Endothelial cell of umbilical vein (primary cell): ENCODE results near the gene CCNY. TPM values are rescaled to one million over a fixed set of nuclear protein-coding genes. Genes with fewer than 3 reads are reported as not detected.
"Not testable (repeated sequence)": the region's sequence is repeated elsewhere in the genome, so short reads cannot be mapped to it uniquely, and the experiment has no call there.

Experiments
- BruUV-seq: library from RNA; stranded (reverse); fragments of 400-500 nt; replicated peaks from 2 replicates; lab custom pipeline; 2021; lab: Mats Ljungman, UMichigan
- CTCF ChIA-PET: fragments of 300-600, 350-600 bp; sonication (Branson Sonifier 250); formaldehyde crosslinking; loops from one replicate; lab custom pipeline; 2021; ENCODE audit warnings: antibody characterized with exemption, inconsistent platforms; lab: Charles Lee
- POLR2A ChIA-PET: fragments of 300-600, 350-600 bp; sonication (Branson Sonifier 250); formaldehyde crosslinking; loops from one replicate; lab custom pipeline; 2021; ENCODE audit warnings: antibody characterized with exemption, inconsistent platforms; lab: Charles Lee
- DNase-seq: peaks from one replicate; pipeline ENCODE4 v3.0.0-alpha.2; 2011; ENCODE audit warnings: low read depth, low spot score
- FAIRE-seq: peaks from 2 replicates; lab custom pipeline; 2011; peaks lifted over from hg19 to GRCh38; lab: Jason Lieb, UNC
- H2AFZ ChIP-seq: 2 replicates; pipeline ENCODE4 v1.6.0; 2012; ENCODE audit warnings: low read depth, low read length, control low read depth, inconsistent platforms
- H3K27ac ChIP-seq: 2 replicates; pipeline ENCODE4 v1.5.1; 2011; ENCODE audit warnings: low read depth, mild to moderate bottlenecking, control low read depth, low read length, moderate library complexity; ENCODE audit not compliant: insufficient read depth
- H3K27me3 ChIP-seq, 2 experiments: 2 replicates each; pipeline versions ENCODE4 v1.6.0 to v1.6.1; 2011; ENCODE audit warnings: low read length in 2 of 2, mixed read lengths in 1 of 2; ENCODE audit not compliant: control insufficient read depth in 2 of 2, insufficient read depth in 2 of 2
- H3K36me3 ChIP-seq, 2 experiments: 2 replicates in 1 of 2; 3 replicates in 1 of 2; pipeline ENCODE4 v1.5.1; 2011; ENCODE audit warnings: low read length in 2 of 2, mild to moderate bottlenecking in 1 of 2, moderate library complexity in 1 of 2; ENCODE audit not compliant: control insufficient read depth in 2 of 2, insufficient read depth in 2 of 2; ENCODE audit errors: extremely low read depth in 1 of 2
- H3K4me1 ChIP-seq: 3 replicates; pipeline ENCODE4 v1.5.1; 2011; ENCODE audit warnings: mild to moderate bottlenecking, low read length; ENCODE audit not compliant: control insufficient read depth, insufficient read depth; ENCODE audit errors: extremely low read depth
- H3K4me2 ChIP-seq: 2 replicates; pipeline ENCODE4 v1.6.1; 2011; ENCODE audit warnings: low read length, control low read depth, mixed read lengths; ENCODE audit not compliant: insufficient read depth
- H3K4me3 ChIP-seq, 3 experiments: fragments of 200-600 bp in 1 of 3; sonication (generic), shearing (Covaris generic) in 1 of 3; replicated peaks in 1 of 3; 2 replicates each; pipeline ENCODE4 v1.5.1; 2011 to 2016; ENCODE audit warnings: control low read depth in 3 of 3, low read length in 3 of 3, mild to moderate bottlenecking in 2 of 3, inconsistent platforms in 1 of 3, low read depth in 1 of 3, moderate library complexity in 1 of 3; ENCODE audit not compliant: insufficient read depth in 1 of 3
- H3K79me2 ChIP-seq: 2 replicates; pipeline ENCODE4 v1.6.0; 2012; ENCODE audit warnings: low read length, inconsistent platforms; ENCODE audit not compliant: control insufficient read depth, insufficient read depth
- H3K9ac ChIP-seq: replicated peaks from 2 replicates; pipeline ENCODE3; 2011; ENCODE audit warnings: low read length, control low read depth; ENCODE audit not compliant: insufficient read depth; ENCODE audit errors: extremely low read depth
- H3K9me1 ChIP-seq: replicated peaks from 3 replicates; pipeline ENCODE4 v1.6.0; 2011; ENCODE audit warnings: mild to moderate bottlenecking, low read length; ENCODE audit not compliant: control insufficient read depth, insufficient read depth; ENCODE audit errors: extremely low read depth
- H3K9me3 ChIP-seq: replicated peaks from 2 replicates; pipeline ENCODE4 v1.5.1; 2012; ENCODE audit warnings: low read length, inconsistent platforms; ENCODE audit not compliant: control insufficient read depth, insufficient read depth
- H4K20me1 ChIP-seq: replicated peaks from 2 replicates; pipeline ENCODE3; 2011; ENCODE audit warnings: mild to moderate bottlenecking, low read length; ENCODE audit not compliant: control insufficient read depth, insufficient read depth; ENCODE audit errors: extremely low read depth
- CTCF ChIP-seq, 2 donors: IDR thresholded peaks; 1 replicate in 1 of 2; 2 replicates in 1 of 2; pipeline ENCODE4 v1.5.1; 2011; ENCODE audit warnings: low read length in 2 of 2, mild to moderate bottlenecking in 2 of 2, moderate library complexity in 2 of 2, control low read depth in 1 of 2, inconsistent platforms in 1 of 2, low read depth in 1 of 2; ENCODE audit not compliant: insufficient read depth in 1 of 2; ENCODE audit errors: extremely low read depth in 1 of 2
- EZH2 ChIP-seq: IDR thresholded peaks from 2 replicates; pipeline ENCODE4 v1.6.1; 2012; ENCODE audit warnings: borderline replicate concordance, low read depth, mild to moderate bottlenecking, moderate library complexity, low read length, inconsistent platforms; ENCODE audit not compliant: severe bottlenecking
- FOS ChIP-seq: IDR thresholded peaks from 2 replicates; pipeline ENCODE4 v1.6.1; 2011; ENCODE audit warnings: mild to moderate bottlenecking, low read length, moderate library complexity, borderline replicate concordance; ENCODE audit not compliant: insufficient read depth
- GATA2 ChIP-seq: IDR thresholded peaks from 2 replicates; pipeline ENCODE4 v1.7.0; 2011; ENCODE audit warnings: low read depth, mild to moderate bottlenecking, moderate library complexity, mixed read lengths, low read length; ENCODE audit not compliant: insufficient read length, insufficient read depth
- JUN ChIP-seq: IDR thresholded peaks from 2 replicates; pipeline ENCODE4 v1.6.1; 2011; ENCODE audit warnings: borderline replicate concordance, low read depth; ENCODE audit not compliant: insufficient read length, insufficient read depth
- MAX ChIP-seq: IDR thresholded peaks from 2 replicates; pipeline ENCODE4 v1.6.1; 2011; ENCODE audit not compliant: insufficient read depth, insufficient read length
- MYC ChIP-seq: IDR thresholded peaks from one replicate; pipeline ENCODE4 v1.6.1; 2011; ENCODE audit warnings: mild to moderate bottlenecking, low read depth, low read length
- POLR2A ChIP-seq: IDR thresholded peaks from 2 replicates; pipeline ENCODE4 v1.6.1; 2012; ENCODE audit warnings: low read depth, mild to moderate bottlenecking, control low read depth, low read length
- POLR2AphosphoS5 ChIP-seq: IDR thresholded peaks from 2 replicates; pipeline ENCODE4 v1.6.1; 2012; ENCODE audit warnings: low read depth, mild to moderate bottlenecking, control low read depth, low read length, moderate library complexity; ENCODE audit not compliant: insufficient read depth
- dilution Hi-C: fragments of 300-500 bp; cut with MboI; formaldehyde crosslinking; loops from one replicate; pipeline ENCODE4 v1.15.0; 2019; ENCODE audit warnings: low sequenced_read_pairs; ENCODE audit not compliant: extremely low pct_ligation_motif_present
- intact Hi-C: fragments of 100-400 bp; cut with micrococcal nuclease; formaldehyde crosslinking; loops from one replicate; pipeline ENCODE4 v1.10.0; 2022
- polyA plus RNA-seq, 4 experiments: library from polyadenylated mRNA; depleted of rRNA in 3 of 4; stranded (reverse) in 3 of 4; unstranded in 1 of 4; fragments of >200 nt; gene quantifications; 2 replicates each; pipeline versions ENCODE4 v1.2.1 to v1.2.3, GENCODE V29; 2011 to 2012; ENCODE audit warnings: missing spikeins in 1 of 4
- total RNA-seq: library from RNA; stranded (reverse); gene quantifications from 2 replicates; pipeline ENCODE4 v1.2.3, GENCODE V29; 2021

The CCNY gene
- total and polyA plus RNA-seq, 2 donors (not counting 3 experiments of a cell fraction or from before 2014, with no cell fraction given), result 61.5 to 107 TPM

- Histone ChIP-seq H2AFZ (no peak overlapping the region), H3K27me3 (no peaks in the 10 kb centered on the region), H3K4me3 (no peak overlapping the region), H3K9me3 (no peaks in the 10 kb centered on the region), H3K4me1 (no peaks in the 10 kb centered on the region), H4K20me1 (peaks cover 8% of the 10 kb centered on the region), H3K9me1 (no peaks in the 10 kb centered on the region), H3K27ac (no peak overlapping the region), H3K36me3 (no peaks in the 10 kb centered on the region), H3K79me2 (peaks cover 98% of the 10 kb centered on the region), H3K9ac (no peak overlapping the region), H3K4me2 (no peak overlapping the region)
- dilution Hi-C loops (no loop called here), intact Hi-C loops (no loop called here)
- no peak for DNase-seq
- ChIA-PET CTCF (interaction anchor here (0.6 to 1.0 kb wide), 2 partner anchors 11 to 41 kb away, joined by 3 read pairs; no protein-coding TSS in a partner anchor), POLR2A (no interaction called here)
- TF ChIP-seq MAX (no peak), EZH2 (no peak), MYC (no peak), POLR2A (no peak), JUN (no peak), FOS (no peak), GATA2 (no peak), POLR2AphosphoS5 (no peak), CTCF (IDR thresholded peaks at IDR 0.05; ENCODE audit: extremely low read depth in 1 of 2, insufficient read depth in 1 of 2, low read depth in 1 of 2, low read length in 2 of 2) (no peak)
- FAIRE-seq, result no peak
- BruUV-seq, result no TSS peak
Observed at GRCh38 chr10:35353805-35354204, 17.5 kb downstream of the CCNY start.

GRCh38 chr10:35354257-35354656 is 17.9 kb downstream of the CCNY start:
- DNase-seq, intact Hi-C loops, H4K20me1 ChIP-seq, H3K27ac ChIP-seq, H3K27me3 ChIP-seq, H3K9ac ChIP-seq, H2AFZ ChIP-seq, H3K4me1 ChIP-seq, H3K9me3 ChIP-seq, H3K4me2 ChIP-seq, FAIRE-seq, H3K4me3 ChIP-seq, H3K9me1 ChIP-seq, POLR2A ChIA-PET, BruUV-seq, dilution Hi-C loops, H3K36me3 ChIP-seq: not testable (repeated sequence)
- peaks cover 98% of the 10 kb centered on the region for H3K79me2 ChIP-seq
- CTCF ChIA-PET, result interaction anchor here (0.6 to 1.0 kb wide), 2 partner anchors 10 to 41 kb away, joined by 3 read pairs; no protein-coding TSS in a partner anchor
